ENCODE measurements around the gene ADAT2.

ADAT2 gene

DNA sequence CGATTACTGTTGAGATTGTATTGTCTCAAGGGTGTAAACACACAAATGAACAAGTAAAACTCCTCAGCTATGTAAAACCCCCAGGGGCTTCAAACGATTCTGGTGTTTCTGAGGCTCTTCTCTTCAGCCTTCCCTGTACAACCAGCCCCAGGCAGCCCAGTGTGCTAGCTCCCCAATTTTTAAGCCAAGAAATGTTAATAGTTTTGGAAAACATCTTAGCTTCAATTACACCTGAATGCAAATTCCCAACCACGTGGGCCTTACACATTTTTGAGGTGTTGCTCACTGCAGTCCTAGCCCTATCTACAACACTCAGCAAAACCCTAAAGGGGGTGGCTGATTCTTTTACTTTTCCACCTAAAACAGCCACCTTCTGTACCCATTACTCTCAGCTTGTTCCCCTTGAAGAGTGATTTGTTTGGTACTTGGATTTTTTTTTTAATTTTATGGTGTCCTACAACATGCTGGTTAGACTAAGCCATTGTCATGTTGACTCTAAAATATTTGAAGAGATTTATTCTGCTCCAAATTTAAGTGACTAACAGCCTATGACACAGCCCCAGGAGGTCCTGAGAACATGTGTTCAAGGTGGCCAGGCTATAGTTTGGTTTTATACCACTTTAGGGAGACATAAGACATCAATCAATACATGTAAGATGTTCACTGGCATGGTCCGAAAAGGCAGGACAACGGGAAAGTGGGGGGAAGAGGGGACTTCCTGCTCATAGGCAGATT is 48.7 kb downstream of the ADAT2 start:
- Histone ChIP-seq H3K27me3 (ENCODE audit: low read length) (no peaks in the 10 kb centered on the region), H2AFZ (ENCODE audit: low read depth, low read length, severe bottlenecking) (no peak overlapping the region), H3K79me2 (ENCODE audit: insufficient read depth, low read length) (no peaks in the 10 kb centered on the region), H3K4me3 (ENCODE audit: insufficient read depth, low read length, poor library complexity, severe bottlenecking) (no peak overlapping the region), H4K20me1 (ENCODE audit: low read depth, low read length) (no peaks in the 10 kb centered on the region), H3K36me3 (ENCODE audit: low read length) (no peaks in the 10 kb centered on the region), H3K27ac (ENCODE audit: low read depth, low read length) (no peak overlapping the region), H3K9me2 (replicated peaks; ENCODE audit: insufficient read depth, low read length) (no peaks in the 10 kb centered on the region), H3K9me3 (ENCODE audit: insufficient read depth, low read length) (no peaks in the 10 kb centered on the region), H3K4me2 (ENCODE audit: low read depth, low read length, poor library complexity, severe bottlenecking) (no peak overlapping the region), H3F3A (ENCODE audit: insufficient read depth) (no peaks in the 10 kb centered on the region), H3K9ac (ENCODE audit: low read length) (no peak overlapping the region)
- TF ChIP-seq, protein P1, sequence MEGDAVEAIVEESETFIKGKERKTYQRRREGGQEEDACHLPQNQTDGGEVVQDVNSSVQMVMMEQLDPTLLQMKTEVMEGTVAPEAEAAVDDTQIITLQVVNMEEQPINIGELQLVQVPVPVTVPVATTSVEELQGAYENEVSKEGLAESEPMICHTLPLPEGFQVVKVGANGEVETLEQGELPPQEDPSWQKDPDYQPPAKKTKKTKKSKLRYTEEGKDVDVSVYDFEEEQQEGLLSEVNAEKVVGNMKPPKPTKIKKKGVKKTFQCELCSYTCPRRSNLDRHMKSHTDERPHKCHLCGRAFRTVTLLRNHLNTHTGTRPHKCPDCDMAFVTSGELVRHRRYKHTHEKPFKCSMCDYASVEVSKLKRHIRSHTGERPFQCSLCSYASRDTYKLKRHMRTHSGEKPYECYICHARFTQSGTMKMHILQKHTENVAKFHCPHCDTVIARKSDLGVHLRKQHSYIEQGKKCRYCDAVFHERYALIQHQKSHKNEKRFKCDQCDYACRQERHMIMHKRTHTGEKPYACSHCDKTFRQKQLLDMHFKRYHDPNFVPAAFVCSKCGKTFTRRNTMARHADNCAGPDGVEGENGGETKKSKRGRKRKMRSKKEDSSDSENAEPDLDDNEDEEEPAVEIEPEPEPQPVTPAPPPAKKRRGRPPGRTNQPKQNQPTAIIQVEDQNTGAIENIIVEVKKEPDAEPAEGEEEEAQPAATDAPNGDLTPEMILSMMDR (IDR thresholded peaks at IDR 0.05; ENCODE audit: insufficient read depth, low read length, poor library complexity, severe bottlenecking) = no peak
- no peak for TF ChIP-seq EZH2phosphoT487 (conservative IDR thresholded peaks at IDR 0.05; ENCODE audit: low read length)

GRCh38 chr6:143401068-143401446 is 49.4 kb downstream of the ADAT2 start:
- TF ChIP-seq, protein P1 (IDR thresholded peaks at IDR 0.05; ENCODE audit: insufficient read depth, low read length, poor library complexity, severe bottlenecking) = no peak
- no peak for TF ChIP-seq EZH2phosphoT487 (conservative IDR thresholded peaks at IDR 0.05; ENCODE audit: low read length)
- H3K4me3 ChIP-seq (ENCODE audit: insufficient read depth, low read length, poor library complexity, severe bottlenecking) = no peak overlapping the region
- no peaks in the 10 kb centered on the region for H3K27me3 ChIP-seq (ENCODE audit: low read length)
- H3K79me2 ChIP-seq (ENCODE audit: insufficient read depth, low read length) = no peaks in the 10 kb centered on the region
- no peaks in the 10 kb centered on the region for H3K9me2 ChIP-seq (replicated peaks; ENCODE audit: insufficient read depth, low read length)
- H3K4me2 ChIP-seq (ENCODE audit: low read depth, low read length, poor library complexity, severe bottlenecking) = no peak overlapping the region
- no peaks in the 10 kb centered on the region for H3K9me3 ChIP-seq (ENCODE audit: insufficient read depth, low read length)
- no peaks in the 10 kb centered on the region for H3K36me3 ChIP-seq (ENCODE audit: low read length)
- H2AFZ ChIP-seq (ENCODE audit: low read depth, low read length, severe bottlenecking) = no peak overlapping the region
- no peaks in the 10 kb centered on the region for H4K20me1 ChIP-seq (ENCODE audit: low read depth, low read length)
- no peaks in the 10 kb centered on the region for H3F3A ChIP-seq (ENCODE audit: insufficient read depth)
- no peak overlapping the region for H3K27ac ChIP-seq (ENCODE audit: low read depth, low read length)
- H3K9ac ChIP-seq (ENCODE audit: low read length) = no peak overlapping the region

GRCh38 chr6:143400258-143401067 is 50.0 kb downstream of the ADAT2 start:
- H3K9ac ChIP-seq (ENCODE audit: low read length) = no peak overlapping the region
- no peak overlapping the region for H2AFZ ChIP-seq (ENCODE audit: low read depth, low read length, severe bottlenecking)
- no peaks in the 10 kb centered on the region for H3K27me3 ChIP-seq (ENCODE audit: low read length)
- no peak overlapping the region for H3K4me3 ChIP-seq (ENCODE audit: insufficient read depth, low read length, poor library complexity, severe bottlenecking)
- H4K20me1 ChIP-seq (ENCODE audit: low read depth, low read length) = no peaks in the 10 kb centered on the region
- H3K9me2 ChIP-seq (replicated peaks; ENCODE audit: insufficient read depth, low read length) = no peaks in the 10 kb centered on the region
- H3K79me2 ChIP-seq (ENCODE audit: insufficient read depth, low read length) = no peaks in the 10 kb centered on the region
- TF ChIP-seq, protein P1 (IDR thresholded peaks at IDR 0.05; ENCODE audit: insufficient read depth, low read length, poor library complexity, severe bottlenecking) = no peak
- no peak for TF ChIP-seq EZH2phosphoT487 (conservative IDR thresholded peaks at IDR 0.05; ENCODE audit: low read length)
- no peak overlapping the region for H3K4me2 ChIP-seq (ENCODE audit: low read depth, low read length, poor library complexity, severe bottlenecking)
- H3K27ac ChIP-seq (ENCODE audit: low read depth, low read length) = no peak overlapping the region
- H3K9me3 ChIP-seq (ENCODE audit: insufficient read depth, low read length) = no peaks in the 10 kb centered on the region
- H3K36me3 ChIP-seq (ENCODE audit: low read length) = no peaks in the 10 kb centered on the region
- no peaks in the 10 kb centered on the region for H3F3A ChIP-seq (ENCODE audit: insufficient read depth)
